Measurements from ENCODE around the gene COBL. TPM values are rescaled to one million over a fixed set of nuclear protein-coding genes. Genes with fewer than 3 reads are reported as not detected.

The COBL gene
- total RNA-seq, 2 donors from 2014 or later: 36.5 to 46.6 TPM

DNA sequence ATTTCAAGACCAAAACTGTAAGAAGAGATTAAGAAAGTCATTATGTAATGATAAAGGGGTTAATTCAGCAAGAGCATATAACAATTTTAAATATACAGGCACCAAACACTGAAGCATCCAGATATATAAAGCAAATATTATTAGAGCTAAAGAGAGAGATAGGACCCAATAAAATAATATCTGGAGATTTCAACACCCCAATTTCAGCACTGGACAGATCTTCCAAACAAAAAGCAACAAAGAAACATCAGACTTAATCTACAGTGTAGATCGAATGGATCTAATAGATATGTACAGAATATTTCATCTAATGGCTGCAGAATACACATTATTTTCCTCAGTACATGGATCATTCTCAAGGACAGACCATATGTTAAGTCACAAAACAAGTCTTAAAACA lies 151.3 kb downstream of the COBL start:
- WGBS: 78% methylated on average over 1 of the region's 1 CpG
- Histone ChIP-seq H3K4me3 (no peak overlapping the region), H3K9me3 (no peaks in the 10 kb centered on the region), H3K4me1 (replicated peaks) (no peaks in the 10 kb centered on the region), H3K27me3 (replicated peaks; ENCODE audit: insufficient read depth) (no peaks in the 10 kb centered on the region), H3K36me3 (no peaks in the 10 kb centered on the region), H3K27ac (no peak overlapping the region)
- TF ChIP-seq POLR2AphosphoS5 (IDR thresholded peaks at IDR 0.05) (no peak), POLR2A (IDR thresholded peaks at IDR 0.05) (no peak)
- TF ChIP-seq, protein P1, sequence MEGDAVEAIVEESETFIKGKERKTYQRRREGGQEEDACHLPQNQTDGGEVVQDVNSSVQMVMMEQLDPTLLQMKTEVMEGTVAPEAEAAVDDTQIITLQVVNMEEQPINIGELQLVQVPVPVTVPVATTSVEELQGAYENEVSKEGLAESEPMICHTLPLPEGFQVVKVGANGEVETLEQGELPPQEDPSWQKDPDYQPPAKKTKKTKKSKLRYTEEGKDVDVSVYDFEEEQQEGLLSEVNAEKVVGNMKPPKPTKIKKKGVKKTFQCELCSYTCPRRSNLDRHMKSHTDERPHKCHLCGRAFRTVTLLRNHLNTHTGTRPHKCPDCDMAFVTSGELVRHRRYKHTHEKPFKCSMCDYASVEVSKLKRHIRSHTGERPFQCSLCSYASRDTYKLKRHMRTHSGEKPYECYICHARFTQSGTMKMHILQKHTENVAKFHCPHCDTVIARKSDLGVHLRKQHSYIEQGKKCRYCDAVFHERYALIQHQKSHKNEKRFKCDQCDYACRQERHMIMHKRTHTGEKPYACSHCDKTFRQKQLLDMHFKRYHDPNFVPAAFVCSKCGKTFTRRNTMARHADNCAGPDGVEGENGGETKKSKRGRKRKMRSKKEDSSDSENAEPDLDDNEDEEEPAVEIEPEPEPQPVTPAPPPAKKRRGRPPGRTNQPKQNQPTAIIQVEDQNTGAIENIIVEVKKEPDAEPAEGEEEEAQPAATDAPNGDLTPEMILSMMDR (IDR thresholded peaks at IDR 0.05): no peak
- no peak for DNase-seq (ENCODE audit: low spot score)
- intact Hi-C loops (cut with DNase I): no loop called here

DNA sequence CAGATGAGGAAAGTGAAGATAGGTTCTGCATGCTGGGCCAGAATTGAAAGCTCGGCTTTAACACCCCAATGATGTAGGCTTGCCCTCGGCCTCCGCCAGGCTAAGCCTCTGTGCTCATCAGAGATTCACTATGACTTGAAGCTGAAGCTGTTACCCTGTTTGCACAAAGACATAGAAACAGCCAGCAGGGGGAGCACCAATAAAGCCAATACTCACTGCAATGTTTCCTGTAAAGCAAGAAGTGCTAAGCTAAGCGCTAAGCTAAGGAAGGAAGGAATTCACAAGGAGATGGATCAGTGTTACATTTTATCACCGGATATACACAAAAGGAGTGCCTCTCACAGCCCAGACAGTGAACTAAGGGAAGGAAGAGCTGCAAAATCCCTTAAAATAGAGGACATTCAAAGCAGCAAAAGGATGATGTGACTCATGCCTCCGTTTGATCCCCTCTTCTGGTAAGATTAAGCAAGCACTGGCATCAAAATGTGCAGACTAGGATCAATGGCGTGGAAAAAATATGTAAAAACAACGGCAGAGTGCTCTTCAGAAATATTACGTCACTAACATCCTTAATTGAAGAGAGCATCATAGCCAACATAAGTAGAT lies 153.8 kb downstream of the COBL start:
- no peaks in the 10 kb centered on the region for H3K27me3 ChIP-seq (replicated peaks; ENCODE audit: insufficient read depth)
- TF ChIP-seq, protein P1 (IDR thresholded peaks at IDR 0.05): peak; percentile 70 to 92 (median 88)
- TF ChIP-seq POLR2A (IDR thresholded peaks at IDR 0.05): no peak
- peak; percentile 76 for TF ChIP-seq POLR2AphosphoS5 (IDR thresholded peaks at IDR 0.05)
- no peaks in the 10 kb centered on the region for H3K4me1 ChIP-seq (replicated peaks)
- H3K27ac ChIP-seq: peak overlapping the region; percentile 40 to 51
- H3K9me3 ChIP-seq: no peaks in the 10 kb centered on the region
- H3K36me3 ChIP-seq: no peaks in the 10 kb centered on the region
- WGBS: 14% methylated on average over 9 of the region's 9 CpGs
- DNase-seq (ENCODE audit: low spot score): peak; percentile 93
- H3K4me3 ChIP-seq: no peak overlapping the region
- intact Hi-C loops (cut with DNase I): loop anchor here (1.0 to 5.0 kb wide), 4 partner anchors 204 to 1071 kb away; partner anchors contain the start of gene ZPBP

DNA sequence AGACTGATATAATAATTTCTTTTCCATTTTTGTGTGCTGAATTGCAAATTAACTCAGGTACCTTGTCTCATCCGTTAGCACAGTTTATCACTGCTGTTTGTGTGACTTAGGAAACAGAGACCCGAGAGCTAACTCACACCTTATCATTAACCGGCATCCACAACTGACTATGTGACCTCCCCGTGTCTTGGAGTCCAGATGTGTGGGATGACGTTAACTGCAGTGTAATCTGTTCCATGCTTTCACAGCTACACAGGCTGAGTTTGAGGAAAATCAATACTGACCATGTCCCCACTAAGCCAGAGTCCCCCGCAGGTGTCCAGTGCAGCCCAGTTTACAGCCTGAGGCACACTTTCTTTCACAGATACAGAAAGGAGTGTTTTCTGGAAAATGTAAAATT lies 154.7 kb downstream of the COBL start:
- intact Hi-C loops (cut with DNase I): loop anchor here (1.0 to 5.0 kb wide), 4 partner anchors 205 to 1070 kb away; partner anchors contain the start of gene ZPBP
- Histone ChIP-seq H3K27me3 (replicated peaks; ENCODE audit: insufficient read depth) (no peaks in the 10 kb centered on the region), H3K27ac (no peak overlapping the region), H3K4me3 (no peak overlapping the region), H3K9me3 (no peaks in the 10 kb centered on the region), H3K36me3 (no peaks in the 10 kb centered on the region), H3K4me1 (replicated peaks) (no peaks in the 10 kb centered on the region)
- whole genome bisulfite sequencing: 92% methylated on average over 6 of the region's 6 CpGs
- no peak for DNase-seq (ENCODE audit: low spot score)
- TF ChIP-seq POLR2A (IDR thresholded peaks at IDR 0.05) (no peak), POLR2AphosphoS5 (IDR thresholded peaks at IDR 0.05) (no peak)
- TF ChIP-seq, protein P1 (IDR thresholded peaks at IDR 0.05): no peak

DNA sequence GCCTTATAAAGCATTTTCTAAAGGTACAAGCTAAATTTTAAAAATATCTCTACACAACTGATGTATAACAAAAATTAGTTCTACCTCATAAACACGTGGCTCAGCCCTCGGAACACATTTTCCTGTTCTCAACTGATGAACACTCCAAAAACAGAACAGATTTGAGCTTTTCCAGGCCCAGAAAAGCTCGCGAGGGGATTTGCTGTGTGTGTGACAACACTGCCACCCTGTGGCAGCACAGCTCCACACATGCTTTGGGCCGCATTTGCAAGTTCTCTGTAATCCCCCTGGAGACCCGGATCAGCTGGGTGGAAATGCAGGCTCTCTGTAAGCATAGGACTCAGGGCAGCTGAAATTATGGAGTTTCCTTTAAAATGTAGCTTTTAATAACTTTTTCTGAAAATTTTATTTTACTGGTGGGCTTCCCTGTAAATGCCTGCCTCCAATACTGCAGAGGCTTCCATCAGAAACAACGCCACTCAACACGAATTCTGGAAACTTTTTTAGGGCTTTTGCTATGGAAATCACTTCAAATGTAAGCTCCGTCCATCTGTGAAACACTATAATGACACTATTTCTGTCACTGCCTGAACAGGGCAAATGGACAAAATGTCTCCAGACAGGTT lies 155.5 kb downstream of the COBL start:
- no peak for TF ChIP-seq POLR2A (IDR thresholded peaks at IDR 0.05)
- TF ChIP-seq, protein P1 (IDR thresholded peaks at IDR 0.05): peak; percentile 53 to 91 (median 88)
- intact Hi-C loops (cut with DNase I): loop anchor here (5.0 kb wide), 2 partner anchors 694 to 1069 kb away; partner anchors contain the start of gene ZPBP
- Histone ChIP-seq H3K27me3 (replicated peaks; ENCODE audit: insufficient read depth) (no peaks in the 10 kb centered on the region), H3K4me1 (replicated peaks) (no peaks in the 10 kb centered on the region), H3K36me3 (no peaks in the 10 kb centered on the region), H3K27ac (no peak overlapping the region), H3K4me3 (no peak overlapping the region), H3K9me3 (no peaks in the 10 kb centered on the region)
- WGBS: 27% methylated on average over 9 of the region's 9 CpGs
- peak; percentile 35 for DNase-seq (ENCODE audit: low spot score)

Data from prostate gland (tissue), 2 donors.